ENCODE data around the gene OR10H3.
"Not testable (repeated sequence)": the region's sequence is repeated elsewhere in the genome, so short reads cannot be mapped to it uniquely, and the experiment has no call there.

Gene OR10H3

DNA sequence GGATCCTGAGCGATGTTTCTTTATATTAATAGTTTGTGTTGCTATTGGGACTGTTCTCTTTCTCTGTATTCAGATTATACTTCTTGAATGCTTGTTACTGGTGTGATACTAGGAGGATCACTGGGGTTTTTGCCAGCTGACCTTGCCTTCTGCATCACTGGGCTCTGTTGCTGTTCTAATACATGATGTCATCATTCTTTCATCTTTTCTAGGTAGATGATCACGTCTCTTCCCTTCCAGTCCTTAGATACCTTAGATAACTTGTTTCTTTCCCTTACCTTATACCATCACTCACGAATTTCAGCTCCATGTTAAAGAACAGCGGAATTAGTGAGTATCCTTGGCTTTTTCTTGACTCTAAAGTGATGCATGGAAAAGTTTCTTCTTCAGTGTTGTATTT lies at the start of gene OR10H3:
OR10H3 (plus strand) TSS at position 264 of the 400 bp plus-strand sequence. CDS start 3,408 bp downstream, outside the sequence.
- DNase-seq (ENCODE audit: low read depth in 2 of 2), result no peak

GRCh38 chr19:15696654-15697194 lies 41.1 kb upstream of the OR10H3 start:
- DNase-seq (ENCODE audit: low read depth in 2 of 2), result no peak

GRCh38 chr19:15701757-15702533 lies 35.8 kb upstream of the OR10H3 start:
- no peak for DNase-seq (ENCODE audit: low read depth in 2 of 2)

- no peak for DNase-seq (ENCODE audit: low read depth in 2 of 2)
Measured at GRCh38 chr19:15702534-15702930, 35.3 kb upstream of the OR10H3 start.

DNA sequence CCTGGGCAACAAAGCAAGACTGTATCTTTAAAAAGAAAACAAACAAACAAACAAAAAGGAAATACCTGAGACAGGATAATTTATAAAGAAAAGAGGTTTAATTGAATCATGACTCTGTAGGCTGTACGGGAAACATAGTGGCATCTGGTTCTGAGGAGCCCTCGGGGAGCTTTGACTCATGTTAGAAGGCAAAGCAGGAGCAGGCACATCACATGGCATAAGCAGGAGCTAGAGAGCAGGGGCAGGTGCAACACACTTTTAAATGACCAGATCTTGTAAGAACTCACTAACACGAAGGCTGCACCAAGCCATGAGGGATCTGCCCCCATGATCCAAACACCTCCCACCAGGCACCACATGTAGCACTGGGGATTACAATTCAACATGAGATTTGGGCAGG lies 23.1 kb upstream of the OR10H3 start:
- DNase-seq (ENCODE audit: low read depth in 2 of 2), result no peak

GRCh38 chr19:15715642-15716041 lies 22.1 kb upstream of the OR10H3 start:
- DNase-seq (ENCODE audit: low read depth in 2 of 2), result no peak

DNA sequence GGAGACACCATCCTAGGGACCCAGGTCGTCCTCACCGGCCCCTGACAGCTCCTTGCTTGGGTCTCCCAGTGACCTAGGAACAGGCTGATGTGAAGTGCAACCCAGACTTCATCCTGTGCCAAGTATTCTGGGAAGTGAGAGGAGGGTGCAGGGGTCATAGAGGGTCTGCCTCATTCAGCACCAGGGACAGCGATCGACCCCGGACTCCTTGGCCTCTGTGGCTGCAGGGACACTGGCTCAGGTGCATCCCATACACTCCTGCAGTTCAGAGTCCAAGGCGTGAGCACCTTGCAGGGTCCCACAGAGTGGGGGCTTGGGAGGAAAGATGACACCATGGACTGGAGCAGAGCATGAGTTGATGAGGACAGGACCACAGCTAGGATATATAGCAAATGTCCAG lies 20.0 kb upstream of the OR10H3 start:
- DNase-seq (ENCODE audit: low read depth in 2 of 2), result no peak

DNA sequence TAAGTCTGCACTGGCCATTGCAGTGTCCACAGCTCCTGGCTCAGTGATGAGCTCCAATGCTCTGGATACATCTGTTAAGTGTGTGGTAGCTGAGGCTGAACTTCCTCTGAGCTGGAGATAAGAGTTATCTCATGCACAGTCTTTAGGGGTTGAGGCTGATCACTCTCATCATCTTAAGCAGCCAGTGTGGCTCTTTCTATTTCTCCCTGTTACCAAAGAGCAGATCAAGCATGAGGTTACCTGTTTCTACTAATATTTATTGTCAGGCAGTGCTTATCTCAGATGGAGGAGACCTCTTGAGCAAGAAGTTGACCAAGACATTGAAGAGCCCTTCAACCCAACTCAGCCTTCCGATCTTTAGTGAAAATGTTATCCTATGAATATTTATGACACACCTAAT lies 16.5 kb upstream of the OR10H3 start:
- DNase-seq (ENCODE audit: low read depth in 2 of 2), result no peak

- no peak for DNase-seq (ENCODE audit: low read depth in 2 of 2)
Measured at GRCh38 chr19:15722956-15723355, 14.8 kb upstream of the OR10H3 start.

- DNase-seq (ENCODE audit: low read depth in 2 of 2), result no peak
Measured at GRCh38 chr19:15727724-15728123, 10.1 kb upstream of the OR10H3 start, which contains the start of gene OR10H2. Gene OR10H2, plus strand, starts transcription at chr19:15728024. Its CDS starts 20 bp downstream, at chr19:15728044.

DNA sequence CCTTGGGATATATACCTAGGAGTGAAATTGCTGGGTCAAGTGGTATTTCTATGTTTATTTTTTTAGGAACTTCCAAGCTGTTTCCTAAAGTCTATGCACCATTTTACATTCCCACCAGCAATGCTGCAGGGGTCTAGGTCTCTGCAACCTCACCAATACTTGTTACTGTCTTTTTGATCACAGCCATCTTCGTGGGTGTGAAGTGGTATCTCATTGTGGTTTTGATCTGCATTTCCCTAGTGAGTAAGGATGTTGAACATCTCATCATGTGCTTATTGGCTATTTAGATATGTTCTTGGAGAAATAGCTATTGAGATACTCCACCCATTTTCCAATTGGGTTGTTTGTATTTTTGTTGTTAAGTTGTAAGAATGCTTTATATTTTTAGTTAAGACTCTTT lies 7.2 kb upstream of the OR10H3 start:
- no peak for DNase-seq (ENCODE audit: low read depth in 2 of 2)

DNA sequence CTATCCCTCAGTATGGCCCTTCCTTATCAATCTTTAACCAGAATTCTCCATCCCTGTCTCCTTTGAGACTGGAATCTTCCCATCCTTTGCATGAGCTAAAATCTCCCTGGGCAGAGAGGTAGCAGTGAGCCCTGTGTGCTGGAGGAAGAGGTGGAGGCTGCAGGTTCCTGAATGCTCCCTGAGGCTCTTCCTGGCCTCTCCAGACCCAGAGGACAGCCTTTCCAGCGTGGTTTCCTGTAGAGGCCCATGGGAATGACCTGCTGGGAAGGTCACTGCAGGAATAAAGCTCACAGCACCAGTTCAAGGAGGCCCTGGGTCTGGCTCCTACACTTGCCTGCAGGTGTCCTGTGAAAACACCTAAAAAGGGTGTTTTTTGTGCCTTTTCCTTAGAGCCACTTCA lies 5.4 kb upstream of the OR10H3 start:
- DNase-seq (ENCODE audit: low read depth in 2 of 2), result no peak

DNA sequence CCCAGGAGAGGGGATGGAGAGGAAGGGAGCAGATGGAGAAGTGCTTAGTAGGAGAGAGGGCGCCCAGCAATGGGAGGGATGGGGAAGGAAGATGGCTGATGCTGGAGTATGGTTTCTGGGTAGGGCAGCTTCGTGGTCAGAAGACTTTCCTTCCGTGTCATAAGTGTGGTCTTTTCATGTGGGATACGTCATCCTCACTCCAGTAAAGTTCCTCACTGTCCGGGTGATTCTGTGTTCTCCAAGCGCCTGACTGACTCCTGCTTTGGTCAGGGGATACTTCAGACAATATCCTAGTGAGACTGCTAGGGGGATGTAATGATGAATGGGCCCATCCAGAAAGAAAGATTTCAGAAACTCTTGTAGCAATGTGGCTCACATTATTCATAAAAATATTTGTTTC lies 3.9 kb upstream of the OR10H3 start:
- no peak for DNase-seq (ENCODE audit: low read depth in 2 of 2)

DNA sequence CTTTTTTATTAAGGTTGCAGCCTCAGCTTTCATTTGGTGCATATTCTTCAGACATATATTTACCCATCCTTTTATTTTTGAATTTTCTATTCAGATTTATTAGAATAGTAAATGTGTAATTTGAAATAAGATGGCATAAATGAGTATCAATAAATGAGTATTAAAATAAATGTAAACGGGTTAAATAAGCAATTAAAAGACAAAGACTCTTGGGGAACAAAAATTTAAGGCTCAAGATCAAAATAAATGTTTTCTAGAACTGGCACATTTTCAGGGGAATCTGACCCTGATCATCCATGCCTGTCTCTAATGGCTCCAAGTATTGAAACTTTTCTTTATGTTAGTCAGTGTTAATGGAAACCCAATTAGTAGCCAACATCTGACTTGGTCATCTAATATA lies 3.0 kb downstream of the OR10H3 start:
- DNase-seq (ENCODE audit: low read depth in 2 of 2), result no peak

GRCh38 chr19:15748239-15748638 lies 10.5 kb downstream of the OR10H3 start:
- DNase-seq (ENCODE audit: low read depth in 2 of 2), result no peak

- DNase-seq (ENCODE audit: low read depth in 2 of 2), result no peak
Measured at GRCh38 chr19:15758379-15758778, 20.6 kb downstream of the OR10H3 start.

DNA sequence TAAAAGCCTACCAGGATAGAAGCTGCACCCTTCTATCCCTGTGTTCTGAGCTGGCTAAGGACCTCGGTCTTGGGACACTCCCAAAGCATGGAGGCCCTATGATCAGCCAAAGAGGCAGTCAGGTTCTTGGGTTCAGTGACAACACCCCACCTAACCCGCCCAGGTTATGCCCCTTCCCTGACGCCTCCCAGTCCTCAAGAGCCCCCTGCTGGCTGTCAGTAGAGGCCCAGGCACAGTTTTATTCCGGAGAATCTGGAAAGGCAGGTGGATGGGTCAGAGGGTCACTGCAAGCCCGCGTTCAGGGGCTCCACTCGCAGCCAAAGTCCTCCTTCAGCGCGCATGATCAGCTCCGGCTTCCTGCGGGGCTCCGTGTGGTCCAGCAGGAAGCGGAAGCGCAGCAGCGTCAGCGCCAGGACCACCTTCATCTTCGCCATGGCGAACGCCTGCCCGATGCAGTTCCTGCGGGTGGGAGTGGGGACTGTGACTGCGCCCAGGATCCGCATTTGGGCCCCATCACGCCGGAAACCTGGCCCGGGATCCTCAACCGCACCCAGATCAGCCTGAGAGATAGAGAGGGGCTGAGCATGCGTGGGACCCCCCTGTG lies 22.3 kb downstream of the OR10H3 start:
- no peak for DNase-seq (ENCODE audit: low read depth in 2 of 2)

- DNase-seq (ENCODE audit: low read depth in 2 of 2), result no peak
Measured at GRCh38 chr19:15769586-15769985, 31.8 kb downstream of the OR10H3 start.

DNA sequence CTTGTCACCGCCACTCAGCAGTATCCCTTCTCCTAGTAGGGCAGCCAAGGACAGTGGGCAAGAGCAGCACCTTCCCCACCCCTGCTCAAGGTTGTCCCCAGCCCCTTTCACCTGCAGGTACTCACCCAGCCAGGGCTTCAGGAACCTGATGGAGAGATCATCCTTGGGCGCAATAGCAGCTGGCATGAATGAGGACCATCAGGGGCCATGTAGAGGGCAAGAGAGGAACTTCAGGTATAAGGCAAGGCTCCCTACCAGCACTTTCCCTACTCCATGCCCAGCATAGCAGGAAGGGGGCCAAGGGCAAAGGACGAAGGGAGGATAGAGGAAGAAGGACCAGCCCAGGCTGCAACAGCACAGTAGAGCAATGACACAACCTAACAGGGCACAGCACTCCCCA lies 36.4 kb downstream of the OR10H3 start:
- DNase-seq (ENCODE audit: low read depth in 2 of 2), result not testable (repeated sequence)

DNA sequence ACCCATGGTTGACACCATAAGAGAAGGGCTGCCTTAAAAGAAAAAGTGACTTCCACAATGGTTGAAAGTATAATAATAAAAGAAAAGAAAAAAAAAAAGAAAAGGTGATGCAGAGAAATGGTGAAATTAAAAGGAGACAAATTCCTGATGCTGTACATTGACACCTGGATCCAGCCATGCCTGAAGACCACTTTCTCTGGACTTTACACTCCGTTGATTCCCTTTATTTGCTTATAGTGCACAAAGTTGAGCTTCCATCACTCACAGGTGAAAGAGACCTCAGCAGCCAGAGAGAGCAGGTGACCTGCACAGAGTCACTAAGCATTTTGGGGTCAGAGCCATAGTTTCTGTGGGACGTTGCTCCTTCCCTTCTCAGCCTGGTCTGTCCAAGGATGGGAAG lies 37.5 kb downstream of the OR10H3 start:
- DNase-seq (ENCODE audit: low read depth in 2 of 2), result no peak

DNA sequence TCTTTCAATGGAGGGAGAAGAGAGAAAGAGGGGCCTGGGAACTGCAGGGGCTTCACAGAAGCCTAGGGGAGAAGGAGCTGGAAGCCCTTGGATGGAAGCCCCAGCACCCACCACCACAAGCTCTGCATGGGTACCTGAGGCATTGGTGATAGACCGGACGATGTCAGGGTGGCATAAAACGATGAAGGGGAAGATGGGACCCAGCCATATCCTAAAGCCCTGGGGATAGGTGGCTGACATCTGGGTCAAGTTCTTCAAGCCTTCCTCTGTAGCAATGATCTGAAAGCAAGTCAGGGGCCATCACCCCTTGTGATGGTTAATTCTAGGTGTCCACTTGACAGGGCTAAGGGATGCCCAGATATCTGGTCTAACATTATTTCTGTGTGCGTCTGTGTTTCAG lies 38.5 kb downstream of the OR10H3 start:
- no peak for DNase-seq (ENCODE audit: low read depth in 2 of 2)

DNA sequence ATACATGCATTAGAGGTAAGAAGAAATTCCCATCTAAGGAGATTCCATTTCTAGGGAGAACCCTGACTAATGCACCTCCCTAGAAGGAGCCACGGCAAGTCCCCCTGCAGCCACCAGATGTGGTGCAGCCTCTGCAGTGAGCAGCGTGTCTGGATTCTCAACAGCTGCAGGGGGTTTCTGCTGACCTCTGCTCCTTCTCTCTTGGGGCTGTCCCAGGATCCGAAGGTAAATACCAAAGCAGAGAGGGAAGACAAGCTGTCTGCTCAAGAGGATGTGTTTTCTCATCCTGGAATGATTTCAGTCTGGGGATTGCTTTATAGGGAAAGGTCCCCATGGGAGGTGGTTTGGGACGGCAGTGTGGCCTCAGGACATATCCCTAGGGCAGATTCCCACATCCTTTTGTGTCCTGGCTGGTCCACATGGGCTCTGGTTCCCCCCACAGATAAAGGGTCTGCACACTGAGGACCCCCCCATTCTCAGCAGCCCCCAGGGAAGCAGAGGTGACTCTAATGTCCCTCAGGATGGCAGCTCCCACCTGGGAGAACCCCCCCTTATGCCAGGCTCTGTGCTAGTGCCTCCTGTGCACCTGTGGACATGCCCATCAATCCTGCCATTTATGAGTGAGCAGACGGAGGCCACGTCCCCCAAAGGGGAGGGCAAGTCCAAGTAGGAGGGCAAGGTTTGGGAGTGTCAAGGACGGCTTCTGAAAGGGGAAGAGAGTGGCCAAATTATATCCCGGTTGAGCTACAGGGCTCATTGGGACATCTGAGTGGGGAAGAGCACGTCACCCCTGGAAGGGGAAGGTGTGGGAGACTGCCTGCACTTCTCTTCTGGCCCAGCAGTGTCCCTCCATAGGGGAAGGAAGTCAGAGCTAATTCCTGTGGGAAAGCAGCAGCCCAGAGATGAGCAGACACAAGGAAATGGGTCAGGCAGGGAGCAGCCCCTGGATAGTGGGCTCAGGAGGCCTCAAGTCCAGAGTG lies 39.5 kb downstream of the OR10H3 start:
- no peak for DNase-seq (ENCODE audit: low read depth in 2 of 2)
